ENCODE results near the gene ZNG1B. TPM values are rescaled to one million over a fixed set of nuclear protein-coding genes. Genes with fewer than 3 reads are reported as not detected.
"Not testable (repeated sequence)": the region's sequence is repeated elsewhere in the genome, so short reads cannot be mapped to it uniquely, and the experiment has no call there.

Gene ZNG1B
- total RNA-seq, 4 donors from 2014 or later, result 21.7 to 55.5 (median 28.2) TPM

DNA sequence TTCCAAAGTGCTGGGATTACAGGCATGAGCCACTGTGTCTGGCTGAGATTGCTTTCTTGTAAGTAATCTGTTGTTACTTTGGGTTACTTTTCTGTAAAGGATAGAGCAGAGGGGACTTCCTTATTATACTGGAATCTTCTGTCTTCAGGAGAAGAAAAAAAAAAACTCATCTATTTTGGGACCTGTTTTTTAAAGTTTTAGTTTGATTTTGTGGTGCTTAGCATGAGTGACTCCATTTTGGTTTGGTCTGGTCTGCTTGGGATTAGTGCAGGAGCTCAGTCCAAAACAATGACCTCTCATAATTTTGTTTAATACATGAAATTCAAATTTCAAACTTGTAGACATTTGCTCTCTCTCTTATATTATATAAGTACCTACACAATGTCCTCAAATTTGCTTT is 4.0 kb upstream of the ZNG1B start:
- not testable (repeated sequence) for H3K4me1 ChIP-seq; H3K9me3 ChIP-seq; H3K4me3 ChIP-seq; H3K27ac ChIP-seq; H3K36me3 ChIP-seq; DNase-seq (ENCODE audit: low spot score in 2 of 2); H3K27me3 ChIP-seq

DNA sequence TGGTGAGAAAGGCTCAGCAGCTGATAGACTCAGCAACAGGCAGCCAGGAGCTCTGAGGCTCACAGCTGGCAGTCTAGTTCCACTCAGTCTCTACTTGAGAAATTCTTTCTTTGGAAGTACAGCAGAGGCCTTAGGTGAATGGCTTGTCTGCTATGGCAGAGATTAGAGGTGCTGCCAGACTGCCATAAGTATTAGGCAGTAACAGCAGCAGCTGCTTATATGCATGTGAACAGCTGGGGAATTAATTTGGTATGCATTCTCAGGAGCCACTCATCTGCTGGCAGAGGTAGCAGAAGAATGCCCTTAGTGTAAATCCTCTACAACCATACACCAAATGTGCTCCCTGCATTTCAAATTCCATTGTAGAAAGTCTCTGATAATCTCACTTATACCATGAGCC is 28.3 kb downstream of the ZNG1B start:
- H3K4me3 ChIP-seq; H3K27ac ChIP-seq; H3K36me3 ChIP-seq; H3K4me1 ChIP-seq; H3K9me3 ChIP-seq; DNase-seq (ENCODE audit: low spot score in 2 of 2); H3K27me3 ChIP-seq: not testable (repeated sequence)

DNA sequence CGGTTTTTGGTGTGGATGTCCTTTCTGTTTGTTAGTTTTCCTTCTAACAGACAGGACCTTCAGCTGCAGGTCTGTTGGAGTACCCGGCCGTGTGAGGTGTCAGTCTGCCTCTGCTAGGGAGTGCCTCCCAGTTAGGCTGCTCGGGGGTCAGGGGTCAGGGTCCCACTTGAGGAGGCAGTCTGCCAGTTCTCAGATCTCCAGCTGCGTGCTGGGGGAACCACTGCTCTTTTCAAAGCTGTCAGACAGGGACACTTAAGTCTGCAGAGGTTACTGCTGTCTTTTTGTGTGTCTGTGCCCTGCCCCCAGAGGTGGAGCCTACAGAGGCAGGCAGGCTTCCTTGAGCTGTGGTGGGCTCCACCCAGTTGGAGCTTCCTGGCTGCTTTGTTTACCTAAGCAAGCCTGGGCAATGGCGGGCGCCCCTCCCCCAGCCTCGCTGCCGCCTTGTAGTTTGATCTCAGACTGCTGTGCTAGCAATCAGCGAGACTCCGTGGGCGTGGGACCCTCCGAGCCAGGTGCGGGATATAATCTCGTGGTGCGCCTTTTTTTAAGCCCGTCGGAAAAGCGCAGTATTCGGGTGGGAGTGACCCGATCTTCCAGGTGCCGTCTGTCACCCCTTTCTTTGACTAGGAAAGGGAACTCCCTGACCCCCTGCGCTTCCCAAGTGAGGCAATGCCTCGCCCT is 39.3 kb downstream of the ZNG1B start:
- H3K4me1 ChIP-seq; H3K27me3 ChIP-seq; H3K9me3 ChIP-seq; DNase-seq (ENCODE audit: low spot score in 2 of 2); H3K36me3 ChIP-seq; H3K4me3 ChIP-seq; H3K27ac ChIP-seq: not testable (repeated sequence)
- WGBS, result 86% methylated on average over 4 of the region's 24 CpGs

DNA sequence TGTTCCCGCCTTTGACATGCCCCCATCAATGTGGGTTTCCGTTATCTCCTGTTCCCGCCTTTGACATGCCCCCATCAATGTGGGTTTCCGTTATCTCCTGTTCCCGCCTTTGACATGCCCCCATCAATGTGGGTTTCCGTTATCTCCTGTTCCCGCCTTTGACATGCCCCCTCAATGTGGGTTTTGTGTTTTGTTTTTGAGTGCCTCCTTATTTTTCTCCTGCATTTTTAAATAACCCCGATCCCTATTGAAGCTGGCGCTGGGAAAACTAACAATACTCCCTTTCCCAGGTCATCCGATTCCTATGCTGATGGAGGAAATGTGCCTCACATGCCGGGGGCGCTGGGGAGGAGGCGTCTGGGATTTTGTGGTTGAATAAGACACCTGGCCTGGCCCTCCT is 59.0 kb downstream of the ZNG1B start:
- not testable (repeated sequence) for H3K36me3 ChIP-seq; DNase-seq (ENCODE audit: low spot score in 2 of 2); H3K27ac ChIP-seq; H3K4me3 ChIP-seq; H3K9me3 ChIP-seq
- Histone ChIP-seq H3K27me3 (peaks cover 25% of the 10 kb centered on the region), H3K4me1 (peaks cover 13% of the 10 kb centered on the region)
- no CpG with 5 or more reads among the region's 13 CpGs for WGBS

DNA sequence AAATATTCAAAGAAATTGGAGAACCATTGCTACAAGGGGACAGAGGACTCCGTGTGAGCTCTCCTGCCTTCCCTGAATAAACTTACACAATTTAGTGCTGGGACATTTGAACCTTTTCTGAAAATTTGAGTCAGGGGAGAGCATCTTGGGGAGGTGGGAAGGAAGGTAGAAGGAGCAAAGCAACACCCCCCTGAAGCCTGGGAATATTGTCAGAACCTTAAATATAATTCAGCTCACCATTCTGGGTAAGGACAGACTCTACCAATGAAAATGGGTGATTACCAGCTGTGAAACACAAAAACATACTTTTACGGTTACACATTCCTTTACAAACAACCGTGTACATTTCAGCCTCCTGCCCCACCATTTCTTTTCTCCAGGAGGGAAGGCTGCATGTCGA is 60.9 kb downstream of the ZNG1B start, which contains the start of gene FOXD4L1:
Gene FOXD4L1, plus strand, starts transcription at position 301 of the 400 bp plus-strand sequence. CDS start 592 bp downstream, outside the sequence.
- not testable (repeated sequence) for H3K4me3 ChIP-seq; H3K27ac ChIP-seq; H3K36me3 ChIP-seq; DNase-seq (ENCODE audit: low spot score in 2 of 2); H3K9me3 ChIP-seq
- 92% methylated on average over 2 of the region's 4 CpGs for WGBS
- peaks cover 40% of the 10 kb centered on the region for H3K27me3 ChIP-seq
- peaks cover 28% of the 10 kb centered on the region for H3K4me1 ChIP-seq

DNA sequence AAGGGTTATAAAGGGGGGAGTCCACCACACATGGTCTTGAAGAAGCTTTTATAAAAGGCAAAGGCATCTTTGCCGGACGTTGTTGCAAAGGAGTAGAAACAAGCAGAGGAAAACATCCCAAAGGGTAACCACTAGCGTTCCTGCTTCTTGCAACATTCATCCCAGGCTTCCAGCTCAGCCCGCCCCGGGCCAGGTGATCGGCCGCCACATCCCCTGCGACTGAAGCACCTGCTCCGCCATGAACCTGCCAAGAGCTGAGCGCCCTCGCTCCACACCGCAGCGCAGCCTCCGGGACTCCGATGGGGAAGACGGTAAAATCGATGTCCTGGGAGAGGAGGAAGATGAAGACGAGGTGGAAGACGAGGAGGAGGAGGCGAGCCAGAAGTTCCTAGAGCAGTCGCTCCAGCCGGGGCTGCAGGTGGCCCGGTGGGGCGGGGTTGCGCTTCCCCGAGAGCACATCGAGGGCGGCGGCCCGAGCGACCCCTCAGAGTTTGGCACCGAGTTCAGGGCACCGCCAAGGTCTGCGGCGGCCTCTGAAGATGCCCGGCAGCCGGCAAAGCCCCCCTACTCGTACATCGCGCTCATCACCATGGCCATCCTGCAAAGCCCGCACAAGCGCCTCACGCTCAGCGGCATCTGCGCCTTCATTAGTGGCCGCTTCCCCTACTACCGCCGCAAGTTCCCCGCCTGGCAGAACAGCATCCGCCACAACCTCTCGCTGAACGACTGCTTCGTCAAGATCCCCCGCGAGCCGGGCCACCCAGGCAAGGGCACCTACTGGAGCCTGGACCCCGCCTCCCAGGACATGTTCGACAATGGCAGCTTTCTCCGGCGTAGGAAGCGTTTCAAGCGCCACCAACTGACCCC is 61.8 kb downstream of the ZNG1B start:
- H3K27ac ChIP-seq; DNase-seq (ENCODE audit: low spot score in 2 of 2); H3K36me3 ChIP-seq; H3K4me3 ChIP-seq; H3K9me3 ChIP-seq: not testable (repeated sequence)
- H3K27me3 ChIP-seq, result peaks cover 49% of the 10 kb centered on the region
- WGBS, result 21% methylated on average over 7 of the region's 62 CpGs
- H3K4me1 ChIP-seq, result peaks cover 36% of the 10 kb centered on the region

DNA sequence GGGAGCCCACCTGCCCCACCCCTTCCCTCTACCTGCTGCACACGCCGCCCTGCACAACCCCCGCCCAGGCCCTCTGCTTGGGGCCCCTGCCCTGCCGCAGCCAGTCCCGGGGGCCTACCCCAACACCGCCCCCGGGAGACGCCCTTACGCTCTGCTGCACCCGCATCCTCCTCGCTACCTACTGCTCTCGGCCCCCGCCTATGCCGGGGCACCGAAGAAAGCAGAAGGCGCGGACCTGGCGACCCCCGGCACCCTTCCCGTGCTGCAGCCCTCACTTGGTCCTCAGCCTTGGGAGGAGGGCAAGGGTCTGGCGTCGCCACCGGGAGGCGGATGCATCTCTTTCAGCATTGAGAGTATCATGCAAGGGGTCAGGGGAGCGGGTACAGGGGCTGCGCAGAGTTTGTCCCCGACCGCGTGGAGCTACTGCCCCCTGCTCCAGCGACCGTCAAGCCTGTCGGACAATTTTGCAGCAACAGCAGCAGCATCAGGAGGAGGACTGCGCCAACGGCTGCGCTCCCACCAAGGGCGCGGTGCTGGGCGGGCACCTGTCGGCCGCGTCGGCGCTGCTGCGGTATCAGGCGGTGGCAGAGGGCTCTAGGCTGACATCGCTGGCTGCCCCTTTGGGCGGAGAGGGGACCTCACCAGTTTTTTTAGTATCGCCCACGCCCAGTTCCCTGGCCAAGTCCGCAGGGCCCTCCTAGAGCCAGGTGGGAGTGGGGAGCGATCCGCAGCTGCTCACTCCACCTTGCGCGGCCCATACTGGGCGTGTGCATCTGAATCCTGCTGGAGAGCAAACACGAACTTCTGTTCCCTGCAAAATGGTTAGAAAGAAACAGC is 62.6 kb downstream of the ZNG1B start:
- Histone ChIP-seq H3K4me1 (peaks cover 36% of the 10 kb centered on the region), H3K27me3 (peaks cover 51% of the 10 kb centered on the region)
- not testable (repeated sequence) for H3K9me3 ChIP-seq; H3K36me3 ChIP-seq; DNase-seq (ENCODE audit: low spot score in 2 of 2); H3K4me3 ChIP-seq; H3K27ac ChIP-seq
- no CpG with 5 or more reads among the region's 56 CpGs for WGBS

DNA sequence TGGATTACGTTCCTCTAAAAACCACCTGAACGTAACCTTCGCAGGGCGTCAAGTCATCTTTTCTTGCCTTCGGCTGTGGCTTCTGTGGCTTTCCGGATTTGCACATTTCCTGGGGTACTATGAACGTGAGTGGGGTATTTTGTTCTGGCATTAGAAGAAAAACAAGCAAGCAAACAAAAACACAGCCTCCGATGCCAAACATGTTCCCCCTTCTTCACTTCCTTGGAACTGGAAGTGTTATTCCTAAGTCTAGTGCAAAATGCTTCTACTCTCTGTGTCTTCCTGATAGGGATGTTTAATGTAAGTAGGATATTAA is 63.2 kb downstream of the ZNG1B start:
- H3K27ac ChIP-seq; DNase-seq (ENCODE audit: low spot score in 2 of 2); H3K36me3 ChIP-seq; H3K4me3 ChIP-seq; H3K9me3 ChIP-seq: not testable (repeated sequence)
- H3K27me3 ChIP-seq, result peaks cover 57% of the 10 kb centered on the region
- H3K4me1 ChIP-seq, result peaks cover 36% of the 10 kb centered on the region
- WGBS, result no CpG with 5 or more reads among the region's 8 CpGs

DNA sequence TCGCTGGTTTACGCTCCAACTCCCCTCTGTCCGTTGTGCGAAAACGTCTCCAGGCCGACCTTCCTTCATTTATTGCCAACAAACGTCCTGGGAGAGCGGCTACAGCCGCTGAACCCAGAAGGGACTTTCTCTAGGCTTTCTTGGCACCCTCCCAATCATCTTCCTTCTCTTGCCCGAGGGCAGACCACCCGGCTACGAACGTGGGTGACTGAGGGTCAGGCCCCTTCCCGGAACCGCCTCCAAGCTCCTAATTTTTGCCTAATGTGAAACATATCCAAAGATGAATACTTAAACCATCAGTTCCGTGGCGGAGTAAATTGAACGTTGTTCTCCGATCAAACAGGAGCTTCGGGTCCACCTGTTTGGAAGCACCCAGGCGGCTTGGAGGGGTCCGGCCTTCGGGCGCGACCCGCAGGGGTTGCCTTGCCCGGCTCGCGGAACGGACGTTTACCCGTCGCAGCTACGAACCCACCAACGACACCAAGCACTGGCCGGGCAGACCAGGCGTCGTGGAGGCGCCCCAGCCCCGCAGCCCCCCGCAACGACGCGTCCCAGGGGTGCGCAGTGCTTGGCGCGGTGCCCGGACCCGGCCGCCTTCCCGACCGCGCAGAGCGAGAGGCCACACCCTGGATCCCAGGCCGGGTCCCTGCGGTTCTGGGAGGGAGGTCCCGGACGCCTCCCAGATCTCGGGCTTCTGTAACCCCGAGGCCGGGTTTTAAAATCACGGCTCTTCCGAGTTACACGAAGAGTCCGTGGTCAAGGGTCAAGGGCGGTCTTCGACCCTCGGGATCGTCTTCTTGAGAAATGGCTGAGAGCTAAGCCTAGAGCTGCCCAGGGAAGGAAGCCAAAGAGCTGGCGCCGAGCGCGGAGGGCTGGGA is 65.0 kb downstream of the ZNG1B start:
- Histone ChIP-seq H3K4me1 (peaks cover 36% of the 10 kb centered on the region), H3K4me3 (peak overlapping the region; percentile 62), H3K27me3 (peaks cover 61% of the 10 kb centered on the region)
- not testable (repeated sequence) for H3K36me3 ChIP-seq, H3K27ac ChIP-seq, H3K9me3 ChIP-seq
- DNase-seq (ENCODE audit: low spot score in 2 of 2), result peak in 1 of 2 donors; percentile 44
- no CpG with 5 or more reads among the region's 73 CpGs for WGBS

DNA sequence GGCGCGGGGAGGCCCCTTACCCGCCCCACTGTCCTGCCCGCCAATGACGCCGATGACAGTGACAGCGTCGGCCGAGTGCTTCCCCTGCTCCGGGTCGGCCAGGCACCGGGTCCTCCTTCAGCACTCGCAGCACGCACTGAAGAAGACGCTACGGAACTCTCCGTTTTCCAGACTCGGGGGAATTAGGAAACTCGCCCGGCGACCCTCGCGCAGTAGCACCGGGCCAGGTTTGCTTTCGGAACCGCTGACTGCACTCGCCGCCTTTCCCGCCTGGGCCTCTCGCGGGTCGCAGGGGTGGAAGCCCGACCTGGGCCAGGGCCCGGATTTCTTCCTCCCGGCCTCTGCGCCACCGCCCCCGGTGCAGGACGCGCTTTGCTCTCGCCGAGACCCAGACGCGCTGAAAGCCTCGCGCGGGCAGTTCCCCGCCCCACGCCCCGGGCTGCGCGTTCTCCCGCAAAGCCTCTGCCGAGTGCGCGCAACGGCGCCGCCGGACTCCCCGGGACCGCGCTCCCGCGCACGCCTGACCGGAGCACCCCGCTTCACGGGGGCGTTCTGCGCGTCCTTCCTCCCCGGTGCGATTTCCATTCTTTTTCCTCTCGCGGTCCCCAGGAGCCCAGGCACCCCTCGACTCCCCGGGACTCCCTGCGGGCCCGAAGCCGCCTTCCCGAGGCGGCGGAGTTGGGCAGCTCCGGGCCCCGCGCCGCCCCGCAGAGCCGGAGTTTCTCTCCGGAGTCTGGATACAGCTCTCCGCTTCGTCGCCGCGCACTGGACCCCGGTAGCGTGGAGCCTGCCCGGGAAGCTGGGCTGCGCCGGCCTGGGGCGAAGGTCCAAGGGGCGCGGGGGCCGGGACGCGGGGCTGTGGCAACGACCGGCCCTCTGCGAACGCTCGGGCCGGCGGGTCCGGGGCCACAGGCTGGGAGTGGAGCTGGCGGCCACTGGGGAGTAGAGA is 65.9 kb downstream of the ZNG1B start:
- H3K9me3 ChIP-seq, H3K27ac ChIP-seq, H3K36me3 ChIP-seq: not testable (repeated sequence)
- no CpG with 5 or more reads among the region's 116 CpGs for WGBS
- peak overlapping the region; percentile 62 for H3K4me3 ChIP-seq
- peaks cover 69% of the 10 kb centered on the region for H3K27me3 ChIP-seq
- peak in 1 of 2 donors; percentile 63 for DNase-seq (ENCODE audit: low spot score in 2 of 2)
- H3K4me1 ChIP-seq, result peaks cover 36% of the 10 kb centered on the region

DNA sequence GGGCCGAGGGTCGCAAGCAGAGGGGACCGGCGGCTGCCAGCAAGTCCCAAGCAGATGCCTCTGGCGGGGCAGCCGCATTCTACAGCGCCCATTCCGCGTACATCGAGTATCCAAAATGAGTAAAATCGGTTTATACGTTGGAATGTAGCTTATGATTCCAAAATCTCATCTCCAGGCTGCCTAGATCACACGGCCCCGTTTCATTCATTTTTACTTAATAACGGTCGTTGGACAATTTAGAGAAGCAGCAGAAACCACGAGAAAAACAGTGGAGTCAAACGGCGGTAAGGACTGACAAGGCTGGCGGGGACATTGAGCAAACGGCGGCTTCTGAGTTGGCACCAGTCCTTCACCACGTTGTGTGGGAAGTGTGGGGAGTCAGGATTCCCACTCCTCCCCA is 66.6 kb downstream of the ZNG1B start:
- peaks cover 71% of the 10 kb centered on the region for H3K27me3 ChIP-seq
- WGBS, result 18% methylated on average over 6 of the region's 23 CpGs
- H3K4me3 ChIP-seq, result peak overlapping the region; percentile 62
- not testable (repeated sequence) for H3K36me3 ChIP-seq; H3K9me3 ChIP-seq; H3K27ac ChIP-seq; DNase-seq (ENCODE audit: low spot score in 2 of 2)
- H3K4me1 ChIP-seq, result peaks cover 35% of the 10 kb centered on the region

DNA sequence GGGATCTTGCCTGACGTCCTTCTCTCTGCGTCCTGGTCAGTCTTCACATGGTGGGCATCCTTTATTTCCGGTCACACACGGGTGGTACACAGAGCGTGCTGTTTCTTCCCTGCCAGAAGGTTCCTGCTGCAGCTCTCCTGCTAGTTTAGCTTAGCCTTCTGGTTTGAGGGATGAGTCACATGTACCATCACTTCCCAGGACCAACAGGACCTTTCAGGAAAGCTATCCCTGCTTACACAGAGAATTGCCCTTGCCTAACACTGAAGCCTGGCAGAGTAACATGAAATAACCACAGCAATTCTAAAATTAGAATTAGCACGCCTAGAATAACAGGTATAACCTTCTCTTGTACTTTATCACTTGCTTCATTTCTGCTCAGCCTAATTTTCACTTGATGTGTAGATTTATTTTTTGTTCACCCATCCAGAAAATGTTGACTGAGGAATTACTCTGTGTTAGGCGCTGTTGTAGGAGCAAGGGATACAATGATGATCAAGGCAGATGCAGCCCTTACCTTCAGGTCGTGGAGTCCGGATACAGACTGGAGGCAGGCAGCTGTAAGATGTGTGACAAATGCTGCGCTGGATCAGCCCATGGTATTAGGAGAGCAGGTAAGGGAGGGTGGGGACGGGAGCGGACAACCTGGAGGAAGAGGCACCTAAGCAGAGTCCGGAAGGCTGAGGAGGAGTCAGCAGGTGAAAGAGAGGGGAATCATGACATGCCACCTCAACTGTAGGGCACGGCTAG is 70.1 kb downstream of the ZNG1B start:
- not testable (repeated sequence) for DNase-seq (ENCODE audit: low spot score in 2 of 2); H3K9me3 ChIP-seq; H3K36me3 ChIP-seq; H3K27ac ChIP-seq; H3K4me3 ChIP-seq
- H3K4me1 ChIP-seq, result peaks cover 16% of the 10 kb centered on the region
- peaks cover 56% of the 10 kb centered on the region for H3K27me3 ChIP-seq
- 21% methylated on average over 8 of the region's 14 CpGs for WGBS
